BLaER1 (cell line): ENCODE results near the gene JCAD.

Experiments used
- H3K27ac ChIP-seq: shearing (Covaris generic); formaldehyde crosslinking; 2 replicates; pipeline ENCODE4 v1.8.1; 2022
- H3K27me3 ChIP-seq: shearing (Covaris generic); formaldehyde crosslinking; 2 replicates; pipeline ENCODE4 v1.8.1; 2022
- H3K36me3 ChIP-seq: shearing (Covaris generic); formaldehyde crosslinking; 2 replicates; pipeline ENCODE4 v1.8.1; 2022
- H3K4me1 ChIP-seq: shearing (Covaris generic); formaldehyde crosslinking; 2 replicates; pipeline ENCODE4 v1.8.1; 2022
- H3K4me2 ChIP-seq: shearing (Covaris generic); formaldehyde crosslinking; 2 replicates; pipeline ENCODE4 v1.8.1; 2022
- H3K4me3 ChIP-seq: shearing (Covaris generic); formaldehyde crosslinking; 2 replicates; pipeline ENCODE4 v1.8.1; 2022
- H3K9ac ChIP-seq: shearing (Covaris generic); formaldehyde crosslinking; 2 replicates; pipeline ENCODE4 v1.8.1; 2022
- H3K9me3 ChIP-seq: shearing (Covaris generic); formaldehyde crosslinking; 2 replicates; pipeline ENCODE4 v1.8.1; 2022
- H4K20me1 ChIP-seq: shearing (Covaris generic); formaldehyde crosslinking; 2 replicates; pipeline ENCODE4 v1.8.1; 2022
- Cebpa-rat ChIP-seq: shearing (Covaris generic); IDR thresholded peaks from 2 replicates; pipeline ENCODE4 v1.8.1; 2022

JCAD gene

GRCh38 chr10:30093303-30093950 lies 34.0 kb upstream of the JCAD start:
- no peaks in the 10 kb centered on the region for H3K27me3 ChIP-seq
- no peak overlapping the region for H3K4me3 ChIP-seq
- no peaks in the 10 kb centered on the region for H3K9me3 ChIP-seq
- no peaks in the 10 kb centered on the region for H4K20me1 ChIP-seq
- peaks cover 5% of the 10 kb centered on the region; the same call in 1 of the 2 replicates for H3K4me1 ChIP-seq
- H3K27ac ChIP-seq, result no peak overlapping the region
- H3K4me2 ChIP-seq, result no peak overlapping the region
- H3K9ac ChIP-seq, result no peak overlapping the region
- no peaks in the 10 kb centered on the region for H3K36me3 ChIP-seq
- TF ChIP-seq Cebpa-rat, result no peak

DNA sequence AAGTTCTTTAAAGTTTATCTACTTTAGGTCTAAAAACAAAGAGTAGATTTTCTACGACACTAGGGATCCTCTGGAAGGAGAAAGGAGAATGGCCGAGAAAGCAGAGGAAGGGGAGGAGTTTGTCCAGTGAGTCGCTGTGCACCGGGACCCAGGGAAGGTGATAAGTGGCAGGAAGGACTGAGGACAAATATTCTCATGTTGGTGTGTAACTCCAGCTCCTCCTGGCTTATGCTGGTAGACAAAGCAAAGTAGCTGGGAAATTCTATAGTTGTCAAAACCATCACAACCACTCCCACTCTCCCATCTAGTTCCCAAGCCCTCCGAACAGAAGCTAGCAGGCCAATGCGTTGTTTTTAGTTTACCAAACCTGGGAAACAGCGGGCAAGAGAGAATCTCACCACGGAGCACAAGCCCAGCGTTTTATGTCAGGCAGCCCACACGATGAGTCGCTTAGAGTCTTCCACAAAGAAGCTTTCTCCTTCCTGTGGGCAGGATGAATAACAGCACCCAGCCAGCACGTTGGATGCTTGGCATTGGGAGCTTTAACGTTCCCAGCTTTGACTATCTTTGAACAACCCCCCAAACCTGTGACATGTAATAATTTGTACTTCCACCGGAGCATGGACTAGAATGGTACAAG lies 32.9 kb upstream of the JCAD start:
- Histone ChIP-seq H3K9ac (no peak overlapping the region), H3K4me1 (peaks cover 2% of the 10 kb centered on the region; the same call in 1 of the 2 replicates), H3K27ac (no peak overlapping the region), H3K4me2 (no peak overlapping the region), H3K9me3 (no peaks in the 10 kb centered on the region), H3K27me3 (no peaks in the 10 kb centered on the region), H4K20me1 (no peaks in the 10 kb centered on the region), H3K4me3 (no peak overlapping the region), H3K36me3 (no peaks in the 10 kb centered on the region)
- TF ChIP-seq Cebpa-rat, result no peak

GRCh38 chr10:30091136-30091535 lies 31.8 kb upstream of the JCAD start:
- no peak overlapping the region for H3K4me3 ChIP-seq
- no peak overlapping the region for H3K4me2 ChIP-seq
- TF ChIP-seq Cebpa-rat, result no peak
- H3K27me3 ChIP-seq, result no peaks in the 10 kb centered on the region
- H4K20me1 ChIP-seq, result no peaks in the 10 kb centered on the region
- no peaks in the 10 kb centered on the region for H3K9me3 ChIP-seq
- no peaks in the 10 kb centered on the region for H3K36me3 ChIP-seq
- H3K27ac ChIP-seq, result no peak overlapping the region
- H3K4me1 ChIP-seq, result no peaks in the 10 kb centered on the region
- H3K9ac ChIP-seq, result no peak overlapping the region

- Histone ChIP-seq H3K4me2 (no peak overlapping the region), H3K4me3 (no peak overlapping the region), H3K4me1 (no peaks in the 10 kb centered on the region), H3K27ac (no peak overlapping the region), H3K9ac (no peak overlapping the region), H3K27me3 (no peaks in the 10 kb centered on the region), H3K9me3 (no peaks in the 10 kb centered on the region; the same call in 1 of the 2 replicates), H4K20me1 (no peaks in the 10 kb centered on the region), H3K36me3 (no peaks in the 10 kb centered on the region)
- no peak for TF ChIP-seq Cebpa-rat
Measured at GRCh38 chr10:30088178-30088577, 28.8 kb upstream of the JCAD start.

GRCh38 chr10:30083934-30084333 lies 24.5 kb upstream of the JCAD start:
- H3K27me3 ChIP-seq, result no peaks in the 10 kb centered on the region
- H3K27ac ChIP-seq, result no peak overlapping the region
- H3K4me1 ChIP-seq, result no peaks in the 10 kb centered on the region
- no peaks in the 10 kb centered on the region; the same call in 1 of the 2 replicates for H3K9me3 ChIP-seq
- H3K9ac ChIP-seq, result no peak overlapping the region
- no peak overlapping the region for H3K4me3 ChIP-seq
- H3K4me2 ChIP-seq, result no peak overlapping the region
- H4K20me1 ChIP-seq, result no peaks in the 10 kb centered on the region
- no peak for TF ChIP-seq Cebpa-rat
- H3K36me3 ChIP-seq, result no peaks in the 10 kb centered on the region

GRCh38 chr10:30081182-30081581 lies 21.8 kb upstream of the JCAD start:
- no peak overlapping the region for H3K4me3 ChIP-seq
- H3K9me3 ChIP-seq, result no peaks in the 10 kb centered on the region; the same call in 1 of the 2 replicates
- H4K20me1 ChIP-seq, result no peaks in the 10 kb centered on the region
- no peaks in the 10 kb centered on the region for H3K36me3 ChIP-seq
- H3K9ac ChIP-seq, result no peak overlapping the region
- H3K4me1 ChIP-seq, result no peaks in the 10 kb centered on the region
- no peaks in the 10 kb centered on the region for H3K27me3 ChIP-seq
- no peak overlapping the region for H3K4me2 ChIP-seq
- H3K27ac ChIP-seq, result no peak overlapping the region
- no peak for TF ChIP-seq Cebpa-rat

DNA sequence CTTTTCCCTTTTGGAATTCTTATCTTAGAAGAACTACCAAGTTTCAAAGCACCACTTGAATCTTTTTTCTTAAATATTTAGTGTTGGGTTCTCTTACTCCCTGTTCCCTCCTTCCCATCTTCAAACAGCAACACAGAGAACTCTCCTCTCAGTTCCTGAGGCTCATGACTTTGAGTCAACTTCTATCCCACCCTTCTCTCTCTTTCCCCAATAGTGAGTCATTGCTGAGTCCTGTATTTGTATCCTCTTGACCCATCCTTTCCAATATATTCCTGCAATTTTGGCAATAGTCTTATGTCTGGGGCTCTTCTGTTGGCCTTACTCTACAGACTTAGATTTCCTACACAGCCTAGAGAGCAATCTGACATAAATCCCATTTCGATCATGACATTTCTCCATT lies 20.8 kb upstream of the JCAD start:
- no peak overlapping the region for H3K4me2 ChIP-seq
- no peaks in the 10 kb centered on the region for H4K20me1 ChIP-seq
- no peaks in the 10 kb centered on the region for H3K27me3 ChIP-seq
- no peak overlapping the region for H3K27ac ChIP-seq
- H3K4me1 ChIP-seq, result no peaks in the 10 kb centered on the region
- no peak overlapping the region for H3K4me3 ChIP-seq
- TF ChIP-seq Cebpa-rat, result no peak
- no peaks in the 10 kb centered on the region for H3K36me3 ChIP-seq
- H3K9me3 ChIP-seq, result no peaks in the 10 kb centered on the region; the same call in 1 of the 2 replicates
- H3K9ac ChIP-seq, result no peak overlapping the region

DNA sequence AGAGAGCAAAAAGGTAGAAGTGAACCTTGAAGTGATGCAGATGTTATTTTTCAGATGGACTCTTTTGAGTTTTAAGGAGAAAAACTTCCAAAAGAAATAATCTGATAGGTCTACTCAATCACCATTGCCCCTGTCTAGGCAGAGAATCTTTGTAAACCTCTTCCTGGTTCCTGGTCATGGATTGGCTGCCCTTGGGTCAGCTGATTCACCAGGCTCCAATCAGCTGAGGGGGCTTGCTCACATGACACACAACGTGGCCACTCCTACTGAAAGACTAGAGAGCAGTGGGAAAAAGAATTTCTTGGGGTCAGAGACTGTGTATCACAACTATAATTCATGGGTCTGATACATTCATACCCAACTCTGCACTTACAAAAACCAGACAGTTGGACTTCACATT lies 20.0 kb upstream of the JCAD start:
- Histone ChIP-seq H3K4me1 (no peaks in the 10 kb centered on the region), H4K20me1 (no peaks in the 10 kb centered on the region), H3K27ac (no peak overlapping the region), H3K36me3 (no peaks in the 10 kb centered on the region), H3K27me3 (no peaks in the 10 kb centered on the region), H3K9me3 (no peaks in the 10 kb centered on the region; the same call in 1 of the 2 replicates), H3K4me3 (no peak overlapping the region), H3K9ac (no peak overlapping the region), H3K4me2 (no peak overlapping the region)
- no peak for TF ChIP-seq Cebpa-rat

GRCh38 chr10:30075481-30075880 lies 16.1 kb upstream of the JCAD start:
- H3K4me2 ChIP-seq, result no peak overlapping the region
- H3K27me3 ChIP-seq, result no peaks in the 10 kb centered on the region
- H3K4me3 ChIP-seq, result no peak overlapping the region
- H4K20me1 ChIP-seq, result no peaks in the 10 kb centered on the region
- no peaks in the 10 kb centered on the region for H3K4me1 ChIP-seq
- H3K9ac ChIP-seq, result no peak overlapping the region
- no peak overlapping the region for H3K27ac ChIP-seq
- TF ChIP-seq Cebpa-rat, result no peak
- no peaks in the 10 kb centered on the region for H3K36me3 ChIP-seq
- no peaks in the 10 kb centered on the region; the same call in 1 of the 2 replicates for H3K9me3 ChIP-seq

GRCh38 chr10:30074933-30075332 lies 15.5 kb upstream of the JCAD start:
- Histone ChIP-seq H3K27me3 (no peaks in the 10 kb centered on the region), H3K36me3 (no peaks in the 10 kb centered on the region), H3K4me1 (no peaks in the 10 kb centered on the region), H3K9ac (no peak overlapping the region), H3K4me2 (no peak overlapping the region), H4K20me1 (no peaks in the 10 kb centered on the region), H3K27ac (no peak overlapping the region), H3K9me3 (no peaks in the 10 kb centered on the region; the same call in 1 of the 2 replicates), H3K4me3 (no peak overlapping the region)
- TF ChIP-seq Cebpa-rat, result no peak
